Embryonic facial prominence (tissue), 1 donor: ENCODE data around the gene DBT.
A peak's percentile ranks its signal among the peaks of the same experiment; 100 is the strongest.
"Not testable (repeated sequence)": the region's sequence is repeated elsewhere in the genome, so short reads cannot be mapped to it uniquely, and the experiment has no call there.

Source experiments
- DNase-seq: peaks from one replicate; pipeline ENCODE4 v3.0.0-alpha.2; 2016; ENCODE audit errors: extremely low spot score

DBT gene

GRCh38 chr1:100250807-100251206, 1.2 kb upstream of the DBT start:
- DNase-seq: no peak

DNA sequence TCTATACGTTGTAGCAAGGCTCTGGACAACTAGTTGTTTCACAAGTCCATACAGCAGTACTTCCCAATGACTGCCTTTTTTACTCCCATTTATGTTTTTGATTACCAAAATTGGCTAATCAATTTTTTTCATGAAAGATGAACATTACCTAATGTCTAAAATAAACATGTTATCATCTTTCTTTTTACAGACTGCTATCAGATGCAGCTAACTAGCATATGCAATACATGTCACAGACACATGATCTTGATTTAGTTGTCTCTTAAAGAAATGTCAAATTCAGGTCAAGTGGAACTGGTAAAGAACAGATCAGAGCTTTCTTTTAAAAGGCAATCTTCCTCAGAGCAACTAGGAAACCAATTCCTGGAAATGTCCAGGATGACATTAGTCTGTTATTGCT, 630 bp upstream of the DBT start:
- peak; percentile 10 for DNase-seq

- DNase-seq: no peak
Measured at GRCh38 chr1:100249155-100249536, 488 bp downstream of the DBT start.

DNA sequence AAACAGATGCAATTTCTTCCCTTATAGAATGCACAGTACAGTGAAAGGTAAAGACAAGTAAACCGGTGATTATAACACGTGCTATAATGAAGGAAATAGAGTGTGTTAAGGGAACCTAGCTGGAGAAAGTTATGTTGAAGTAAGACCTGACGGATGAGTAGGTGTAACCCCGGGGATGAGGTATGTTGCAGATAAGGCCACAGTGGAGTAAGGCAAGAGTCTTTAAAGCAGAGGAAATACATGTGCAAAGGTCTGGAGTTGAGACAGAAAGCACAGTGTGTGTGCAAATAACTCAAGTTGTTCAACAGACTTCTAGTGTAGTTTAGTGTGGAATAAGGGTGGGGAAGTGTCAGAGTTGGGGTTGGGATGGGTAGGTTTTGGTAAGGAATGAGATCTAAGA, 2.9 kb downstream of the DBT start:
- no peak for DNase-seq

GRCh38 chr1:100240631-100241030, 9.0 kb downstream of the DBT start:
- DNase-seq: no peak

GRCh38 chr1:100239961-100240360, 9.7 kb downstream of the DBT start:
- DNase-seq: no peak

GRCh38 chr1:100237091-100237490, 12.5 kb downstream of the DBT start:
- no peak for DNase-seq

DNA sequence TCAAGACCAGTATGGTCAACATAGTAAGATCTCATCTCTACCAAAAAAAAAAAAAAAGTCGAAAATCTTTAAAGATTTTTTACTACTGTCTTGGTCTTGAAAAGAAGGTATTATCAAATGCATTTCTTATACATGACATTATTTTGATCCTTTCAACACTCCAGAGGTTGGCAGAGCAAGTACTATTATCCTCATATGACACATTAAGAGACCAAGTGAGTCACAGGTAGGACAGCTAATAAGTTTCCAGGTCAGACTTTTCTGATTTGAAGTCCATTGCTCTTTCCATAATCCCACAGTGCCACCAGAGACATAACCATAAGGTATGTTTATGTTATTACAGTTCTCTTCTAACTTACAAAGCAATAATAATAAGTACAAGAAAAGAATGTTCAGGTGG, 15.2 kb downstream of the DBT start:
- no peak for DNase-seq

GRCh38 chr1:100233566-100233965, 16.1 kb downstream of the DBT start:
- DNase-seq: not testable (repeated sequence)

DNA sequence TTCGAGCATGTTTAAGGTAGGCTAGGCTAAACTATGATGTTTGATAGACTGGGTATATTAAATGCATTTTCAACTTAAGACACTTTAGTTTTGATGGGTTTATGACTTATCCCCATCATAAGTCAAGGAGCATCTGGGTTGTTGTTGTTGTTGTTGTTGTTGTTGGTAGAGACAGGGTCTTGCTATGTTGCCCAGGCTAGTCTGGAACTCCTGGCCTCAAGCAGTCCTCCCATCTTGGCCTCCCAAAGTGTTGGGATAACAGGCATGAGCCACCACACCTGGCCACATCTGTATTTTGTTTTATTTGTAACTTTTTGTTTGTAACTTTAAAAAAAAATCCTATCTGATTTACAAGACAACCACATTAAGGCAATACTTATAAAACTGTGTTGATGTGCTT, 17.5 kb downstream of the DBT start:
- DNase-seq: no peak

GRCh38 chr1:100231721-100232120, 17.9 kb downstream of the DBT start:
- no peak for DNase-seq

GRCh38 chr1:100230765-100231164, 18.9 kb downstream of the DBT start:
- DNase-seq: no peak

GRCh38 chr1:100229681-100230443, 19.8 kb downstream of the DBT start:
- DNase-seq: no peak

DNA sequence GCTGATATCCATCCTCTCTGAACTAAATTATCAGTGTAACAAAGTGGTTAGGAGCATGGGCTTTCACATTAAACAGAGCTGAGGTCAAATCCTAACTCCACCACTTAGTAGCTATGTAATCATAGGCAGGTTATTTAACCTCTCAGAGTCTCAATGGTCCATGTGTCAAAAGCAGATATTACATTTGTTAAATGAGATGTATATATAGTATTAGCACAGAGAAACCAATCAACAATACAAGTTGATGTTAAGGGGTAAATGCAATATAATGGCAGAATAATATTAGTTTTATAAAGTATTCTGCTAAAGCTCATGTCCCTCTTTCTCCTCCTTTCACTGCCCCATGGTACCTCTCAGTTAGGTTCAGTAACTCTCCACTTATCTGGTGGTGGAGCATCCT, 27.2 kb downstream of the DBT start:
- DNase-seq: no peak

DNA sequence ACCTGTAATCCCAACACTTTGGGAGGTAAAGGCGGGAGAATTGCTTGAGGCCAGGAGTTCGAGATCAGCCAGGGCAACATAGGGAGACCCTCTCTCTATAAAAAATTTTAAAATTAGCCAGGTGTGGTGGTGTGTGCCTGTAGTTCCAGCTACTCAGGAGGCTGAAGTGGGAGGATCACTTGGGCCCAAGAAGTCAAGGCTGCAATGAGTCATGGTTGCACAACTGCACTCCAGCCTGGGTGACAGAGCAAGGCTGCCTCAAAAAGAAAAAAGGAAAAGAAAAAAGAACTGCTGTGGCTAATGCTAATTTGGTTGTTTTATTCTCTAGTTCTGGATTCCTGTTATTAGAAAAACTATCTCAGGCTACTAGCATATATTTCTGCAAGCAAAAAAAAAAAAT, 29.8 kb downstream of the DBT start:
- DNase-seq: no peak

GRCh38 chr1:100219457-100219856, 30.2 kb downstream of the DBT start:
- DNase-seq: no peak

GRCh38 chr1:100217834-100218233, 31.8 kb downstream of the DBT start:
- no peak for DNase-seq

DNA sequence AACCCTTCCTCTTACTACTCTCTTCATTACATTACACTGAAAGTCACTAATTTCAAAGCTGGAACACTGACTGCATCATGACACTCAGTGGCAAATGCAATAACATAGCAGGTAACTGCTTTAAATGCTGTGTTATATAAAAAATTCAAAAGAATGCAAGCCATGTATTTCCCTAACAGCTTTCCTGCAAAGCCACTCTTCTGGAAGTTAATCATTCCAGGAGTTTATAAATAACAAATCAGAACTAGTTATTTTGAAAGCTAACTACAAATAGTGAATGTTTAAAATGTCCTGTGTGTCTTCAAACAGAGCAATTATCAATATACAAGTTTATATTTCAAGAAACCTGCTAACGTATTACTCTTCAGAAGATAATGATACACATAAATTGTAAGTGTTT, 34.5 kb downstream of the DBT start:
- DNase-seq: no peak

DNA sequence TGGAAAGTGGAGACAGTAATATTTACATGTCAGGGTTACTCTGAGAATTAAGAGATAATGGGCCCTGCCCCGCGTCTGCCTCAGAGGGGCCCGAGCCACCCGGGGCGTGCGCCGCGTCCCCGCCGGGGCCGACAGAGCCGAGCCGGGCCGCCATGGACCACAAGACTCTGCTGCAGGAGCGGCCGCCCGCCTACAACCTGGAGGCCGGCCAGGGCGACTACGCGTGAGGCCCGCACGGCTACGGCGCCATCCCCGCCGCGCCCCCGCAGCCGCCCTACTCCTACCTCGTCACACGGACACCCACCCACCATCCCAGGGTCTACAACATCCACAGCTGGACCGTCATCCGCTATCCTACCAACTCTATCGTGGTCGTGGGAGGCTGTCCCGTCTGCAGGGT, 36.5 kb downstream of the DBT start:
- DNase-seq: no peak

DNA sequence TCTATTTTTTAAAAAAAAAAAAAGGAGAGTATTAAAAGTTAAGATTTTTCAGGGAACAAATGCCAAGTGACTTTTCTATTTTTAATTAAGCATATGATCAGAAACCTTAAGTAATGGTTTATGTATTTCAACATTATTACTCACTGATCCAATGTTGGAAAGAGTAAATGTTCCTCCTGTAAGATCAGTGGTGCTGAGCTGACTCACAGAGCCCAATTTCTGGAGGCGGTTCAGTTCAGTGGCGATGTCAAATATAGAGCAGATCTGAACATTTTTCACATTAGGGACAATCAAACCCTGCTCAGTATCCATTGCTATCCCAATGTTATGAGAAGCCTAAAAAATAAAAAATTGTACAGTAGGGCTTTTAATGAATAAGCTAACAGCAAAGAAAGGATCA, 43.3 kb downstream of the DBT start:
- DNase-seq: no peak

DNA sequence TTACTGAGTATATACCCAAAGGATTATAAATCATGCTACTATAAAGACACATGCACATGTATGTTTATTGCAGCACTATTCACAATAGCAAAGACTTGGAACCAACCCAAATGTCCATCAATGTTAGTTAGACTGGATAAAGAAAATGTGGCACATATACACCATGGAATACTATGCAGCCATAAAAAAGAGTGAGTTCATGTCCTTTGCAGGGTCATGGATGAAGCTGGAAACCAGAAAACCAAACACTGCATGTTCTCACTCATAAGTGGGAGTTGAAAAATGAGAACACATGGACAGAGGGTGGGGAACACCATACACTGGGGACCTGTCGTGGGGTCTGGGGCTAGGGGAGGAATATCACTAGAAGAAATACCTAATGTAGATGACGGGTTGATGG, 44.0 kb downstream of the DBT start:
- DNase-seq: not testable (repeated sequence)

GRCh38 chr1:100205103-100205502, 44.5 kb downstream of the DBT start:
- not testable (repeated sequence) for DNase-seq

GRCh38 chr1:100202703-100203102, 46.9 kb downstream of the DBT start:
- not testable (repeated sequence) for DNase-seq

DNA sequence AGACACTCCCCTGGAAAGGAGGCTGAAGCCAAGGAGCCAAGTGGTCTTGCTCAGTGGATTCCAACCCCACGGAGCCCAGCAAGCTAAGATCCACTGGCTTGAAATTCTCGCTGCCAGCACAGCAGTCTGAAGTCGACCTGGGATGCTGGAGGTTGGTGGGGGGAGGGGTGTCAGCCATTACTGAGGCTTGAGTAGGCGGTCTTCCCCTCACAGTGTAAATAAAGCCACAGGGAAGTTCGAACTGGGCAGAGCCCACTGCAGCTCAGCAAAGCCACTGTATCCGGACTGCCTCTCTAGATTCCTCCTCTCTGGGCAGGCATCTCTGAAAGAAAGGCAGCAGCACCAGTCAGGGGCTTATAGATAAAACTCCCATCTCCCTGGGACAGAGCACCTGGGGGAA, 49.6 kb downstream of the DBT start:
- not testable (repeated sequence) for DNase-seq
